ENCODE data around the gene TNNI3K.

TNNI3K gene

DNA sequence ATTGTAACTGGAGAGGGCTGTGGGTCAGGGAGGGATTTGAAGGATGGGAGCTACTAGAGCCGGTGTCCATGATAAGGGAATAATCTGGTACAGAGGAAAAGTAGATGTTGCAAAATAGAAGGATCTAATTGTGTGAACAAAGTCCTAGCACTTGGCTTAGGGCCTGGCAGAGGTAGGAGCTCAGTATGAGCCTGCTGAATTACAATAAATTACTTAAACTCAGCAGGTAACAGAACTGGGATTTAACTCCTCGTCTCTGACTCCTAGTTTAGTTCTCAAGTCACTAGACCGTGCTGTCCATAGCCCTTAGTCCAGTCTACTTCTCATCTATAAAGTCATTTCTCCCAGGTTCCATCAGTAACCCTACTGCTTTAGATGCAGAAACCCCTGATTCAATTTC lies 157.0 kb downstream of the TNNI3K start:
- no peak for DNase-seq (ENCODE audit: low read depth in 2 of 2)

DNA sequence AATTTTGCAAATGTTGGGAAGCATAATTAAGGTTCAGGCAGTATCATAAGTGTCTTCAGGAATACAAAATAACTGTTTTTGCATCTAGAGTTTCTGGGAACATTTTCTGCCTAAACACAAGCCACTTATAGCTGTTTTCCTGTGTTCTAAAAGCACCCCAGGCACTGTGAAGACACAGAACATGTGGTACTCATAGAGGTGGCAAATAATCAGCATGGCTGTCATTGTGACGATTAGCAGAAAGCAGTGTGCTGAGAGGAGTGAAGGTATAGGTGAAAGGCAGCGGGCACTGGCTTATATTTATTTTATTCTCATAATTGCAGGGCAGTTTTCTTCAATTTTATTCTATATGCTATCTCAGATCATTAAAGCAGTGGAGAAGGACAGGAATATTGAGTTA lies 157.7 kb downstream of the TNNI3K start:
- DNase-seq (ENCODE audit: low read depth in 2 of 2), result no peak

DNA sequence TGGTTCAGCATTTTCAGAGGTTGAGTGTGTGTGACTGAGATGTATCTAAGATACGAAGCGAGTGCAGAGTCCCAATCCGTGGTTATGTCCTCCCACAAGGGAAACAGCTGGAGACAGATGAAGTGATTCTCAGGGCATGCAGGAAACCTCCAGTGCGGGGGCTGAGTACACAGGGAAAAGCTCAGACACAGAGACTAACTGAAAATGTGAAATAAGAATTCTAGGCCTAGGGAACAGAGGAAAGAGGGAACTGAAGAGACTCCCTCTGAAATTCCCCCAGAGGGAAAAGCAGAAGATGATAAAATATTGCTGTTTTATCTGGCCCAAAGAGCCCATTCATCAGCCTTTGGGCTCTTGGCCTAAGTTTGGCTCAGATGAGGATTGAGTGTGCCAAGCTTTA lies 160.4 kb downstream of the TNNI3K start:
- DNase-seq (ENCODE audit: low read depth in 2 of 2), result no peak

DNA sequence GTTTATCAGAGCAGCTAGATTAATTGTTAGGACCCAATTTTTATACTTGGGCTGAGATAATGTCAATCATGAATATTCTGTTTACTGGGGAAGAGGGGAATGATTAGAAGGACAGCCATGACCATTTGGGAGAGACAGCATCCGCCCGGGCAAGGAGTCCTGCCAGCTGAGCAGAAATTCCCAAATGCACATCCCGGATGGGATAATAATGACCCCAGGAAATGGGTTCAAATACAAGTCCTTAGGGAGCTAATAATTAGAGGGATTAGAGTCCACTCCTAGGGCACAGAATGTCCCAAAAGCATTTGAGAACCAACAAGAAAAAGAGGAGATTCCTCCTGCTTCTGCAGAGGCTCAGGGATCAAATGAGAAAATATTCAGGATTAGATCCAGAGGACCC lies 161.3 kb downstream of the TNNI3K start:
- no peak for DNase-seq (ENCODE audit: low read depth in 2 of 2)

DNA sequence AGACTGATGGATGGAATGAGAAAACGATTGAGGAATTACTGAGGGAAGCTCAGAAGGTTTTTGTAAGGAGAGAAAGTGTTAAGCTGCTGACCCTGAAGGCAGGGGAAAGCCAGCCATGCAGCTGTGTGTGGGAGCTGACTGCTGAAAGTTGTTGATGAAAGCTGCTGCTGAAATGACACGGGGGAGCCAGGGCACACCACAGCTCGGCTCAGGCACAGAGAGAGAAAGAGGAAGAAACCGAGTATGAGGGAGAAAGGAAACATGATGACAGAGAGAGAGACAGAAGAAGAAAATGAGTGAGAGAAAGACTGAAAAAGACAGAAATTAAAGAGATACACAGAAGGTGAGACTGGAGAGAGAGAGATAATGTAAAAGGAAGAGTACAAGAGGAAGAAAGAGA lies 161.7 kb downstream of the TNNI3K start:
- no peak for DNase-seq (ENCODE audit: low read depth in 2 of 2)

- no peak for DNase-seq (ENCODE audit: low read depth in 2 of 2)
These were observed 164.1 kb downstream of the TNNI3K start for GRCh38 chr1:74399249-74399648.

- no peak for DNase-seq (ENCODE audit: low read depth in 2 of 2)
These were observed 167.7 kb downstream of the TNNI3K start for GRCh38 chr1:74402873-74403272.

GRCh38 chr1:74403606-74404005 lies 168.4 kb downstream of the TNNI3K start:
- DNase-seq (ENCODE audit: low read depth in 2 of 2), result no peak

DNA sequence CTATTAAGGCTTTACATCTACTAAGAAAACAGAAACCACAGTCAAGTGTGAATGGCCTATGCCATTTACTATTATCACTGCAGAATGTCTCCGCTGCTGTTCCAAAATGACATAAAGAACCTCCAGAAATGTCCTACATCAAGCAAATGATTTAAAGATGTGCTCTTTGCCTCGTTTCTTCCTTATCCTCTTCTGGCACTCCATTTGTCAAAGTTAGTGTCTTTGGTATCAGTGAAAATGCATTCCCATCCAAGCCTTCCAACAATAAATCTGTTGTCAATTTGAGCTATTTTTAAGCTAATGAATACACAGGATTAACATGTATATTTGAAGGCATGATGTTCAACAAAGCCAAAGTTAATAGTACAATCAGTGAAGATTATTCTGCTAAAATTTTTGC lies 171.6 kb downstream of the TNNI3K start:
- DNase-seq (ENCODE audit: low read depth in 2 of 2), result no peak

- no peak for DNase-seq (ENCODE audit: low read depth in 2 of 2)
These were observed 172.7 kb downstream of the TNNI3K start for GRCh38 chr1:74407902-74408301.

DNA sequence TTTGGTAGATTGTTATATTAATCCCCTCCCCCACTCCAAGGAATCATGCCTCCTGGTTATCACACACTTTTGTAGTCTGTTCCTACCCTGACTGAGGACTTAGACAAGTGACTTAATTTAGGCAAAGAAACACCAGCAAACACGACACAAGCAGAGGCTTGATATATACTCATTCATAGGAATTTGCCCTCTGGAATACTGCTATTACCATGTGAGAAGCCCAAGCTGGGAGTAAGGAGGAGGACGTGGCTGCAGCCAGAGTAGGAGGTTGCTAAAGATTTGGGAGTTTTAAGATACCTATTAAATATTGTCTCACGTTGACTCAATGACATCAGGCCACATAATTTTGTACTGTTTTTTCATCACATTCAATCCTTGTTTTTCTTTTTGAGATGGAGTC lies 177.1 kb downstream of the TNNI3K start:
- DNase-seq (ENCODE audit: low read depth in 2 of 2), result no peak

GRCh38 chr1:74415935-74416334 lies 180.7 kb downstream of the TNNI3K start:
- DNase-seq (ENCODE audit: low read depth in 2 of 2), result no peak

DNA sequence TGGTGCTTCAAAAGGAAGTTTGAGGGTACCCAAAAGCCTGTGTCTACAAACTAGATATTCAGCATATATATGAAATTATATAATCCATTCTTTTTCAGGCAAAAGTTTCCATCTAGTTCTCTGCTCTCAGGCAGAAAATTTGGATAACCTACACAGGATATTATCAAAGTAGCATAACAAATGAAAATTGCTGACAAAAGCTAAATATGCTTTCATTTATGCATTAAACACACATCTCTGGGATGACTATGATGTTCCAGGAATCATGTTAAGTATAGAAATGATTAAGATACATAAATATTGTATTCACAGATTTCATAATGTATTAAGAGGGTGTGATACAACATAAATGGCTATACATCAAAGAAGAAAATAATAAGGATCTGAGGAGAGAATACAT lies 184.4 kb downstream of the TNNI3K start:
- DNase-seq (ENCODE audit: low read depth in 2 of 2), result no peak

DNA sequence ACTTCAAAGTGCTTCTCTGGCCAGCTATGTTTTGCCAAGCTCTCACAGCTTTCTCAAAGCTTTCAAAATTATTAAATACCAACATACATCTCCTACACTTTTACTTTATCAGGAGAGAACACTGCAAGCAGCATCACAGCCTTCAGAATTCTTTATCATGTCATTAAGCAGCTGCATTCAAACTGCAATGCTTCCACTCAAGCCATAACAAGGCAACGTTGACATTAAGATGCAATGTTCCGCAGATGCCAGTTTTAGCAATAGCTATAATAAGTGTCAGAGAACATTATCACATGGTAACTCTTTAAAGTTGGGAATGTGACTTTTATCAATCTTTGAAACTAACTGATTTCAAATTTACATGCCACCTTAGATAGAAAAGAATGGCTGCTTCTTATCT lies 185.3 kb downstream of the TNNI3K start:
- DNase-seq (ENCODE audit: low read depth in 2 of 2), result no peak

- DNase-seq (ENCODE audit: low read depth in 2 of 2), result no peak
These were observed 187.5 kb downstream of the TNNI3K start for GRCh38 chr1:74422421-74423292.

DNA sequence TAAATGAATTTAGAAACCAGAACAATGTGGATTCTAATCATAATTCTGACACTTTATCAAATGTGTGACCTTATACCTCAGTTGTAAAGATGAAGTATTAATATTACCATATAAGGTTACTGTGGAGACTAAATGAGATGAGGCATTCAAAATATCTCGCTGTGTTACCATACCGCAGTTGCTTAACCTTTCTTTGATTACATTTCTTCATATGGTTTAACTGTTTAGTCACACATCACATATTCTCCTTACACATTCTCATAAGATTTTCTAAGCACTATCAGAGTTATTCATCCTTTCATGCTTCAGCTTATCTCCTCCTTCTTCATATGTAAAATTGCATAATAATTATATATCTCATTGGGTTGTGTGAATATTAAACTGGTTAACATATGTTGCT lies 188.3 kb downstream of the TNNI3K start:
- no peak for DNase-seq (ENCODE audit: low read depth in 2 of 2)

GRCh38 chr1:74425676-74426075 lies 190.5 kb downstream of the TNNI3K start:
- no peak for DNase-seq (ENCODE audit: low read depth in 2 of 2)

- no peak for DNase-seq (ENCODE audit: low read depth in 2 of 2)
These were observed 191.2 kb downstream of the TNNI3K start for GRCh38 chr1:74426208-74426937.

GRCh38 chr1:74427681-74428080 lies 192.5 kb downstream of the TNNI3K start:
- DNase-seq (ENCODE audit: low read depth in 2 of 2), result no peak

GRCh38 chr1:74429580-74429979 lies 194.4 kb downstream of the TNNI3K start:
- DNase-seq (ENCODE audit: low read depth in 2 of 2), result no peak

DNA sequence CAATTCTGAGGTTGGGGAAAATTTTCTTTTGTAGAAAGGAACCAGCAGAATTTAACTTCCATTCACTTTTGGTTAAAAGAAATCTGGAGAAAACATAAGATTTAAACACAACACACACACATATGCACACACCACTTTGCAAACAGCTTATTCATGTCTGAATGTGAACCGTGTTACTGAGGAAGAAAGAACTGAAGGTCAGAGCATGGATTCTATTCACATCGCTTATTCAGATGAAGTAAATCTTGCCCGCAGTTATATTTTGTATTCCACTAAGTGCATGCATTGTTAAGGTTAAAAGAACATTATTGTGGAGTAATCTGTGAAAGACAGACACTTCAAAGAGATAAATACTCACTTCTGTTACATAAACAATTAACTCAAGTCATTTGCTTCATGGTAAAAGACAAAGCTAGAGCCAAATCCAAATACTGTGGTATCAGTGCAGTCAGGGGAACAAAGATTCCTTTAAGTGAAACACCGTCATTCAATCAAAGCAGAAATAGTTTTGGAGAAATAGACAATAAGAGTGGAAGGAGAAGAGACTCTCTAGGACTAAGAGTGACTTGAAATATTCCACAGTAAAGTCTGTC lies 195.3 kb downstream of the TNNI3K start:
- DNase-seq (ENCODE audit: low read depth in 2 of 2), result no peak

DNA sequence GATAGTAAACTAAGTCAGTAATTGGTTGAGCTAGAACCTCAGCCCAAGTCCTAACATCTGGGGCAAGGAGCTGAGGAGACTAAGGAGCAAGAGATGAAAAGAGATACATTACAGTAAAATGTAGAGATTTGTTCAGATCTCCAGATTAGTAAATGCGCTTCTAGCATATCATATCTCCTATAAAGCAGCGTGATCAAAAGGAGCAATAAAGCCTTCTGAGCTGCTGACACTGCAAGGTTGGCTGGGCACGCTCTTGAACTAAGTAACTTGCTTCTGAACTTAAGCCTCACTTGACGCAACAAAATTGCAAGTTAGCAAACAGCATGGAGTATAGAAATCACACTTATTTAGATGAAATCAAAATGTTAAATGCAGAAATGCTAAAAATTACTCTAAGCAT lies 196.3 kb downstream of the TNNI3K start:
- DNase-seq (ENCODE audit: low read depth in 2 of 2), result no peak

DNA sequence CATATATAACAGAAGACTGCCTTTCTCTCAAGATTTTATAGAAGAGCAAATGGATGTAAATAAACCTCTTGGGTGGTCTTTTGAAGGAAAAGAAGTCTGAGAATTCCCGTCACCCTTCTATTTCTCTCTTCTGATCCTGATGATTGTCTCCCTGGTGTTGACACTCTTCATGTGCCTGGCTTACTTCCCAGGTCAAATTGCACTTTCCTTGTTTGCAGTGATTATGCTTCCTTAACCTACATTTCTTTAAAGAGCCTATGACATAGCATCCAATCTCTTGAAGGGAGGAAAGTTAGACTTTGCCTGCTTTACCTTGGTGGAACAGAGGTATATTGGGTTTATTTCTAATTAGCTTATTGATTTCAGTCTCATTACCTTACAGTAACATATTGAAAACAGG lies 197.1 kb downstream of the TNNI3K start:
- no peak for DNase-seq (ENCODE audit: low read depth in 2 of 2)

Data from stimulated activated CD8-positive, alpha-beta memory T cell treated with anti-CD3 and anti-CD28 coated beads, Interleukin-2, amount 100 ng/mL, for 1 hour (primary cell).